ENCODE data around the gene MTSS2. TPM values are rescaled to one million over a fixed set of nuclear protein-coding genes. Genes with fewer than 3 reads are reported as not detected.

MTSS2 gene
- total RNA-seq, 1 donor from 2014 or later = 38.3 TPM

DNA sequence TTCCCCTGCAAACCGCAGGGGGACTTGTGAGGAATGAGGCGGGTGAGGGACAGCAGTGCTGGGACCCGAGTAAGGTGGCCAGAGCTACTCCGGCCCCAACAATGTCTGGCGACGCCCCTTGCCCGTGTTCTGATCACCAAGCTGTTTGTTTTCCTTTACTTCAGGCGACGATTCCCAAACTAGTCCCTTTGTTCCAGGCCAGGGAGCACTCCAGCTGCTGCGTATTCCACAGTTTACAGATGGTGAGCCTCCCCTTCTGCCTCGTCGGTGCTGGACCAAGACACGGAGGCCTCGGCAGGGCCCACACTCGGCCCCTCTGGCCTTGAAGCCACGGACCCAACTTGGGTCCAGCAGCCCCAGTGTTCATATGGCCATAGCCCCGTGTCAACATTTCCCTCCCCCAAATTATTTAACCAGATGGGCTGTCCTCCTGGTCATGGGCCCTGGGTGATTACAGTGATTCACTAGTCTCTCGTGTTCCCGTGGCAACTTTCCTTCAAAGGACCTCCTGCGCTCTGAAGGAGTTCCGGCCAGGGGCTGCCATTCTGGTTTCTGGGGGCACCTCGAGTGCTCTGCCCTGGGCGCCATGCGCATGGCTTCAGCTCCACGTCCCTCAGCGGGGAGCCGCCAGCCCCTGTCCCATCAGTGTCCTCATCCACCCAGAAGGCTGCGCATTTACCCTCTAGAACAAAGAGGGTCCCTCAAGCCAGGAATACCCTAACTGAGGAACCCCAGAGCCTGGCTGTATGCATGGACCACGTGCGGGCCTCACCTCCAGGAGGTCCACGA lies 24.8 kb upstream of the MTSS2 start:
- Mint-ChIP-seq H3K36me3 (ENCODE audit: low read depth, unreplicated experiment) (peaks cover 3% of the 10 kb centered on the region), H3K27ac (ENCODE audit: unreplicated experiment) (no peak overlapping the region), H3K4me3 (ENCODE audit: unreplicated experiment) (no peak overlapping the region), H3K4me1 (ENCODE audit: low read depth, unreplicated experiment) (peaks cover 35% of the 10 kb centered on the region), H3K27me3 (ENCODE audit: low read depth, unreplicated experiment) (no peaks in the 10 kb centered on the region), H3K9me3 (ENCODE audit: unreplicated experiment) (no peaks in the 10 kb centered on the region)
- DNase-seq (ENCODE audit: low read depth) (no peak), FAIRE-seq (no peak)
- Histone ChIP-seq H4K20me1 (ENCODE audit: insufficient read depth, low read length) (no peaks in the 10 kb centered on the region), H3K36me3 (ENCODE audit: insufficient read depth, low read length) (no peaks in the 10 kb centered on the region), H3K9ac (ENCODE audit: low read length) (no peak overlapping the region), H3K27ac (ENCODE audit: low read depth, low read length) (no peak overlapping the region), H3K4me2 (ENCODE audit: low read length) (no peak overlapping the region), H3K4me3 (ENCODE audit: insufficient read depth, low read depth, low read length) (no peak overlapping the region), H3K4me1 (ENCODE audit: insufficient read depth, low read length) (peaks cover 27% of the 10 kb centered on the region), H3K9me3 (ENCODE audit: insufficient read depth, low read depth, low read length) (no peaks in the 10 kb centered on the region), H2AFZ (ENCODE audit: low read depth, low read length) (no peak overlapping the region), H3K27me3 (ENCODE audit: insufficient read depth, low read length) (no peaks in the 10 kb centered on the region), H3K79me2 (ENCODE audit: insufficient read depth, low read length) (no peaks in the 10 kb centered on the region)
- TF ChIP-seq EZH2 (IDR thresholded peaks at IDR 0.05; ENCODE audit: insufficient read depth, low read length) = no peak
- no peak for TF ChIP-seq CTCF (IDR thresholded peaks at IDR 0.05; ENCODE audit: insufficient read depth, low read depth, low read length)

DNA sequence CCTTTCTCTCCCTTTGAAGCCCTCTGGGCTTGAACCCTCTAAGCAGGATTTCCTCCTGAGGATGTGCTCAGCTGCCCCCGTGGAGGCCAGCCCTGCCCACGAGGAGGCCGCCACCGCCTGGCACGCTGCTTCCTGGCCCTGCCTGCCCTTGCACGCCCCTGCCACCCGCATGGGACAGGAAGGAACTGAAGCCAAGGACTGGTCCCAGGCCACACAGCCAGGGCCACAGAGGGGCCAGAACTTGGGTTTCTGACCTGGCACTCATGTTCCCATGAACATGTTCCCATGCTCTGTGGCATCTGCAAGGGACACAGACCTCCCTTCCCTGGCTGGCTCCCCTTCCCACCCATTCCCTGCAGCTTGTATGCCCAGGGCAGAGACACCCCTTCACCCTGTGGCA lies 24.1 kb upstream of the MTSS2 start:
- H3K27ac ChIP-seq (ENCODE audit: low read depth, low read length) = no peak overlapping the region
- H2AFZ ChIP-seq (ENCODE audit: low read depth, low read length) = no peak overlapping the region
- Mint-ChIP-seq H3K4me3 (ENCODE audit: unreplicated experiment) (no peak overlapping the region), H3K9me3 (ENCODE audit: unreplicated experiment) (no peaks in the 10 kb centered on the region), H3K27ac (ENCODE audit: unreplicated experiment) (no peak overlapping the region), H3K36me3 (ENCODE audit: low read depth, unreplicated experiment) (peaks cover 3% of the 10 kb centered on the region), H3K4me1 (ENCODE audit: low read depth, unreplicated experiment) (peaks cover 28% of the 10 kb centered on the region), H3K27me3 (ENCODE audit: low read depth, unreplicated experiment) (no peaks in the 10 kb centered on the region)
- no peaks in the 10 kb centered on the region for H3K36me3 ChIP-seq (ENCODE audit: insufficient read depth, low read length)
- no peak for TF ChIP-seq EZH2 (IDR thresholded peaks at IDR 0.05; ENCODE audit: insufficient read depth, low read length)
- no peak for TF ChIP-seq CTCF (IDR thresholded peaks at IDR 0.05; ENCODE audit: insufficient read depth, low read depth, low read length)
- H3K4me1 ChIP-seq (ENCODE audit: insufficient read depth, low read length) = peaks cover 24% of the 10 kb centered on the region
- FAIRE-seq = no peak
- H3K9me3 ChIP-seq (ENCODE audit: insufficient read depth, low read depth, low read length) = no peaks in the 10 kb centered on the region
- H3K79me2 ChIP-seq (ENCODE audit: insufficient read depth, low read length) = no peaks in the 10 kb centered on the region
- H3K4me2 ChIP-seq (ENCODE audit: low read length) = no peak overlapping the region
- no peaks in the 10 kb centered on the region for H3K27me3 ChIP-seq (ENCODE audit: insufficient read depth, low read length)
- H3K4me3 ChIP-seq (ENCODE audit: insufficient read depth, low read depth, low read length) = no peak overlapping the region
- no peak overlapping the region for H3K9ac ChIP-seq (ENCODE audit: low read length)
- H4K20me1 ChIP-seq (ENCODE audit: insufficient read depth, low read length) = no peaks in the 10 kb centered on the region
- no peak for DNase-seq (ENCODE audit: low read depth)

DNA sequence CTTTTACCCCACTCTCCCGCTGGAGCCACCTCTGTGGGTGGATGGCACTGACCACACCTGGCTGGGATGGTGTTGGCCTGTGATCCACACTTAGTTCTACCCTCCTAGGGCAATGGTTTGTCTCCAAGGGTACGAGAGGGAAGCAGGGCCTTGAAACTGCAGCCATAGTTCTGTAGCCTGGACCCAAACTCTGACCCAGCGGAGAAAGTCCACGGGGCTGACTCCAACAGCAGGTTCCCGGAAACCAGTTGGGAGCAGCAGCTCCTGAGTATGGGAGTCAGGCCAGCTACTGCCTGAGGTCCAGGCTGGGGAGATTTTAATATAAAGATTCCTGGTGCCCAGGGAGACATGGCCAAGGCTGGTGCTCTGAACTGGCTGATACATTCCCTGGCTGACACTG lies 23.6 kb upstream of the MTSS2 start:
- Histone ChIP-seq H3K4me1 (ENCODE audit: insufficient read depth, low read length) (peaks cover 22% of the 10 kb centered on the region), H2AFZ (ENCODE audit: low read depth, low read length) (no peak overlapping the region), H3K27ac (ENCODE audit: low read depth, low read length) (no peak overlapping the region), H3K36me3 (ENCODE audit: insufficient read depth, low read length) (no peaks in the 10 kb centered on the region), H3K27me3 (ENCODE audit: insufficient read depth, low read length) (no peaks in the 10 kb centered on the region), H3K4me2 (ENCODE audit: low read length) (no peak overlapping the region), H3K4me3 (ENCODE audit: insufficient read depth, low read depth, low read length) (no peak overlapping the region), H4K20me1 (ENCODE audit: insufficient read depth, low read length) (no peaks in the 10 kb centered on the region), H3K79me2 (ENCODE audit: insufficient read depth, low read length) (no peaks in the 10 kb centered on the region), H3K9me3 (ENCODE audit: insufficient read depth, low read depth, low read length) (no peaks in the 10 kb centered on the region), H3K9ac (ENCODE audit: low read length) (no peak overlapping the region)
- H3K27ac Mint-ChIP-seq (ENCODE audit: unreplicated experiment) = no peak overlapping the region
- peaks cover 23% of the 10 kb centered on the region for H3K4me1 Mint-ChIP-seq (ENCODE audit: low read depth, unreplicated experiment)
- H3K9me3 Mint-ChIP-seq (ENCODE audit: unreplicated experiment) = no peaks in the 10 kb centered on the region
- FAIRE-seq (no peak), DNase-seq (ENCODE audit: low read depth) (no peak)
- peaks cover 3% of the 10 kb centered on the region for H3K36me3 Mint-ChIP-seq (ENCODE audit: low read depth, unreplicated experiment)
- no peaks in the 10 kb centered on the region for H3K27me3 Mint-ChIP-seq (ENCODE audit: low read depth, unreplicated experiment)
- no peak overlapping the region for H3K4me3 Mint-ChIP-seq (ENCODE audit: unreplicated experiment)
- TF ChIP-seq CTCF (IDR thresholded peaks at IDR 0.05; ENCODE audit: insufficient read depth, low read depth, low read length) = no peak
